ENCODE measurements around the gene OR10G7. TPM values are rescaled to one million over a fixed set of nuclear protein-coding genes. Genes with fewer than 3 reads are reported as not detected.
"Not testable (repeated sequence)": the region's sequence is repeated elsewhere in the genome, so short reads cannot be mapped to it uniquely, and the experiment has no call there.

The OR10G7 gene
- total RNA-seq, 1 donor from 2014 or later, result not detected

GRCh38 chr11:124039557-124039956 lies 1.6 kb downstream of the OR10G7 start:
- no peak for DNase-seq (ENCODE audit: low read depth)

DNA sequence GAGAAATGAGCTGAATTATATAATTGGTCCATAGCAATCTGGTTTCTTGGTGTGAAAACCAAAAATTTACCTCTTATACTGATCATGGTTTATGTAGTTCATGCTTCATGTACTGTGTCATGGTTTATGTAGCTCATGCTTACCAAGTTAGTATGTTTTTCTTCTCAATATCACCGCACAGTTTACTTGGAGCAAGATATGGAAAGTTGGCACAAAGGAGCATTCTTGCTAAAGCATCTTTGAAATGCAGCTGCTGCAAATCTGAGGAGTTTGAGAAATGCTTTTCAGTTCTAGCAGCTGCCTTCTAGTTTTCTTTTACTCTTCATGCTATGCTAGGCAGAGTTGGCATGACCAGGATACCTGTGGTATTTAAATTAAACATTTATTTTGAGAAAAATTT lies 4.5 kb downstream of the OR10G7 start:
- no peak for DNase-seq (ENCODE audit: low read depth)

- no peak for DNase-seq (ENCODE audit: low read depth)
Measured at GRCh38 chr11:124026498-124026897, 14.6 kb downstream of the OR10G7 start, which contains the start of gene OR10G8. Gene OR10G8 (plus strand): TSS chr11:124026798. CDS start chr11:124029623, 2,825 bp downstream.

GRCh38 chr11:124015837-124016236 lies 25.3 kb downstream of the OR10G7 start:
- not testable (repeated sequence) for DNase-seq (ENCODE audit: low read depth)

GRCh38 chr11:124012697-124013096 lies 28.4 kb downstream of the OR10G7 start, which contains the start of gene OR10G4:
Gene OR10G4 (plus strand): TSS chr11:124012997. CDS start chr11:124015575, 2,578 bp downstream.
- DNase-seq (ENCODE audit: low read depth), result no peak

DNA sequence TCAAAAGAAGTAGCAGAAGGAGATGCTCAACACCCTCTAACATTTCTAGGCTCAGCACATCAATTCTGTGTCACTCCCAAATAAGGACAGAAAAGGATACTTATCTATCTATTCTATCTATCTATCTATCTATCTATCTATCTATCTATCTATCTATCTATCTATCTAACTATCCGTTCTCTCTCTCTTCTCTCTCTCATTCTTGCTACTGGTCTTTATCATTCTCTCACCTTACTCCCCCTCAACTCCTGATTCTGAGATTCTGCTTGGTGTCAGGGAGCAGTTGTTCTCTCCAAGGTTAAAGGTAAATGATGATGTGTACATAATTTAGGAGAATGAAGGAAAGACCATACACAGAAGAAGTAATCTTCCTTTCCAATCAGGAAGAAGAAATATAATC lies 46.0 kb downstream of the OR10G7 start, which contains the start of gene OR10G6:
OR10G6 (minus strand) TSS at position 43 of the 400 bp plus-strand sequence; CDS start at position 43, 0 bp downstream.
- no peak for DNase-seq (ENCODE audit: low read depth)

Other genes starting within 250 kb of the OR10G7 start
- not detected in 2 replicates for gene OR6M1, start 235.0 kb downstream of the OR10G7 start, total RNA-seq
- not detected in 2 replicates for gene TMEM225, start 155.7 kb downstream of the OR10G7 start, total RNA-seq
- not detected in 2 replicates for gene OR8D4, start 139.2 kb downstream of the OR10G7 start, total RNA-seq
- gene OR4D5, start 101.7 kb downstream of the OR10G7 start, total RNA-seq, result not detected in 2 replicates
- gene OR6T1, start 97.5 kb downstream of the OR10G7 start, total RNA-seq, result not detected in 2 replicates
- gene OR10S1, start 63.5 kb downstream of the OR10G7 start, total RNA-seq, result not detected in 2 replicates
- not detected in 2 replicates for gene OR10G6, start 46.2 kb downstream of the OR10G7 start, total RNA-seq
- not detected in 2 replicates for gene OR10G4, start 28.3 kb downstream of the OR10G7 start, total RNA-seq
- not detected in 2 replicates for gene OR10G9, start 18.3 kb downstream of the OR10G7 start, total RNA-seq
- gene OR10G8, start 14.5 kb downstream of the OR10G7 start, total RNA-seq, result not detected in 2 replicates
- gene VWA5A, start 74.1 kb upstream of the OR10G7 start, total RNA-seq, result 32.1 and 45.7 TPM in 2 replicates
- not detected in 2 replicates for gene OR10D3, start 142.0 kb upstream of the OR10G7 start, total RNA-seq
- not detected in 2 replicates for gene OR8G1, start 199.8 kb upstream of the OR10G7 start, total RNA-seq
- not detected in 2 replicates for gene OR8G5, start 215.1 kb upstream of the OR10G7 start, total RNA-seq

Measured in renal cortical epithelial cell (primary cell).